IPS DF 6.9 (cell line): ENCODE data around the gene MAS1.
"Not testable (repeated sequence)": the region's sequence is repeated elsewhere in the genome, so short reads cannot be mapped to it uniquely, and the experiment has no call there.

Experiments used
- DNase-seq: peaks from one replicate; pipeline ENCODE4 v3.0.0-alpha.2; 2013; ENCODE audit warnings: low read depth, low spot score
- H3K27ac ChIP-seq: one replicate; pipeline ENCODE4 v1.5.1; 2013; ENCODE audit warnings: low read length, control low read depth
- H3K27me3 ChIP-seq: 2 replicates; pipeline ENCODE4 v1.6.1; 2013; ENCODE audit warnings: mild to moderate bottlenecking, low read length; ENCODE audit not compliant: control insufficient read depth, insufficient read depth
- H3K36me3 ChIP-seq: 2 replicates; pipeline ENCODE4 v1.6.1; 2013; ENCODE audit warnings: low read length; ENCODE audit not compliant: control insufficient read depth, insufficient read depth
- H3K4me1 ChIP-seq: 2 replicates; pipeline ENCODE4 v1.6.1; 2013; ENCODE audit warnings: low read length; ENCODE audit not compliant: control insufficient read depth, insufficient read depth
- H3K4me3 ChIP-seq: 2 replicates; pipeline ENCODE4 v1.5.1; 2013; ENCODE audit warnings: mild to moderate bottlenecking, low read length
- H3K9me3 ChIP-seq: 2 replicates; pipeline ENCODE4 v1.6.1; 2013; ENCODE audit warnings: low read length, inconsistent platforms; ENCODE audit not compliant: control insufficient read depth, insufficient read depth
- WGBS: extraction: QIAGEN DNeasy Blood & Tissue Kit; methylation state at CpG from one replicate; pipeline ENCODE4 v1.1.7; 2013; ENCODE audit warnings: mixed read lengths, missing lambda C conversion rate; ENCODE audit not compliant: insufficient read length, insufficient coverage; 5-methylcytosine and 5-hydroxymethylcytosine counted together

Gene MAS1

DNA sequence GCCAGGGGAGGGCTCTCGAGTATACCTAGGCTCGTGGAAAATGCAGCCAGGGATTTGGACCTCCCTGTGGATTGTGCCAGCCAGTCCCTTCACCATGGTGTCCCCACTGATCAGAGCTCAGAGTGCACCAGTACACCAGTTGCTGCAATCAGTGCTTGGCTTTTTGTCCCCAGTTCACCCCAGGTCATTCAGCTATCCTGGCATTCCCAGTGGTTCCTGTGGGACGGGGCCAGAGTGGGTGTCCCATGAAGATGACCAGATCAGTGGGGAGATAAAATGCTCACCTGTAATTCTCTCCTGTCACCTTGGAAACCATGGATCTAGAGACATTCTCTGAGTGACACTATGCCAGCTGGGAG lies 23.8 kb downstream of the MAS1 start:
- Histone ChIP-seq H3K36me3 (no peaks in the 10 kb centered on the region), H3K27ac (no peak overlapping the region), H3K9me3 (no peaks in the 10 kb centered on the region), H3K4me1 (no peaks in the 10 kb centered on the region; the same call in 1 of the 2 replicates), H3K4me3 (no peak overlapping the region), H3K27me3 (no peaks in the 10 kb centered on the region)
- no CpG with 5 or more reads among the region's 3 CpGs for WGBS
- no peak for DNase-seq

- Histone ChIP-seq H3K27me3 (no peaks in the 10 kb centered on the region), H3K4me1 (no peaks in the 10 kb centered on the region), H3K27ac (no peak overlapping the region), H3K36me3 (no peaks in the 10 kb centered on the region), H3K9me3 (no peaks in the 10 kb centered on the region), H3K4me3 (no peak overlapping the region)
- no CpG with 5 or more reads among the region's 2 CpGs for WGBS
- no peak for DNase-seq
Observed at GRCh38 chr6:159915397-159915796, 24.6 kb downstream of the MAS1 start.

- H3K4me1 ChIP-seq = no peaks in the 10 kb centered on the region
- no peak overlapping the region for H3K4me3 ChIP-seq
- no peaks in the 10 kb centered on the region for H3K9me3 ChIP-seq
- no peaks in the 10 kb centered on the region for H3K27me3 ChIP-seq
- H3K27ac ChIP-seq = no peak overlapping the region
- DNase-seq = no peak
- H3K36me3 ChIP-seq = no peaks in the 10 kb centered on the region
- no CpG with 5 or more reads among the region's 4 CpGs for WGBS
Observed at GRCh38 chr6:159916237-159916636, 25.4 kb downstream of the MAS1 start.

GRCh38 chr6:159916752-159917151 lies 26.0 kb downstream of the MAS1 start:
- WGBS = no CpG with 5 or more reads among the region's 9 CpGs
- no peaks in the 10 kb centered on the region for H3K27me3 ChIP-seq
- no peaks in the 10 kb centered on the region for H3K9me3 ChIP-seq
- H3K36me3 ChIP-seq = no peaks in the 10 kb centered on the region
- DNase-seq = no peak
- no peak overlapping the region for H3K27ac ChIP-seq
- H3K4me1 ChIP-seq = no peaks in the 10 kb centered on the region
- H3K4me3 ChIP-seq = no peak overlapping the region

DNA sequence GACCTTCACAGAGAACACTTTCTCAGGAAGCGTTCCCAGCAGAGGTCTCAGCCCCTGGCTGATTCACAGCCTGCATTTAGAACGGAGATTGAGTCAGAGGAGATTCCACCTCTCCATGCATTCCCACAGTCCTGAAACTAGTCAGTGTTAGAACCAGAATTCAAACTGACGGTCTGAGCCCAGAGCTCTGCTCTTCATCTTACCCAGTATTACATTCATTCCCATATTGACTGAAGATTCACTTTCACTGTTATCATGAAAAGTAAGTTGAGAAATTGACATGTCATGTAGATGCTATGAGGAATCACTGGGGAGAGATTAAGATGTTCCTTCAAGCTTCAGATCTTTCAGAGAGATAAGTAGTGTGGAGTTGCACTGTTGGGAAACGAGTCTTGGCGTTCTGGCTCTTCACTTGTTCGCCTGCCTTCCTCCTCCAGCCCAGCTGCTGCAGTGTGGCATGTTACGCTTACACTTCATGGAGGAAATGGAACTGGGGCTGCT lies 28.3 kb downstream of the MAS1 start:
- H3K4me1 ChIP-seq = no peaks in the 10 kb centered on the region
- no peak for DNase-seq
- no peaks in the 10 kb centered on the region for H3K27me3 ChIP-seq
- H3K9me3 ChIP-seq = no peaks in the 10 kb centered on the region
- WGBS = no CpG with 5 or more reads among the region's 7 CpGs
- no peak overlapping the region for H3K27ac ChIP-seq
- no peaks in the 10 kb centered on the region for H3K36me3 ChIP-seq
- H3K4me3 ChIP-seq = no peak overlapping the region

DNA sequence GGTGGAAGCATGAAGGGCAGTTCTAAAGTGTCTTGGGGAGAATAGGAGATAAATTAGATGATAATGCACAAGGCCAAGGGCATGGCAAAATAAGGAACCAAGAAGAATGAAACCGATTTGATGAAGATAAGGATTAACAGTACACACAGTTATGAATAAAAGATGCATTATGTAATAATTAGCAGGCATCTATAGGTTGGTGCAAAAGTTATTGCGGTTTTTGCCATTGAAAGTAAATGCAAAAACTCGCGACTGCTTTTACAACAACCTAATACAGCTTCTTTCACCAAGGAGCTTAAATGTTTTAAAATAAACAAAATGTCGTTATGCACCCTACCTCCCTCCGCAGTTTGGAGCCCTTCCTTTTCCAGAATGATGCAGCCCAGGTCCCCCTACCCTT lies 29.0 kb downstream of the MAS1 start:
- Histone ChIP-seq H3K36me3 (no peaks in the 10 kb centered on the region), H3K9me3 (no peaks in the 10 kb centered on the region), H3K4me1 (no peaks in the 10 kb centered on the region), H3K4me3 (no peak overlapping the region), H3K27ac (no peak overlapping the region), H3K27me3 (no peaks in the 10 kb centered on the region)
- no CpG with 5 or more reads among the region's 6 CpGs for WGBS
- DNase-seq = no peak

DNA sequence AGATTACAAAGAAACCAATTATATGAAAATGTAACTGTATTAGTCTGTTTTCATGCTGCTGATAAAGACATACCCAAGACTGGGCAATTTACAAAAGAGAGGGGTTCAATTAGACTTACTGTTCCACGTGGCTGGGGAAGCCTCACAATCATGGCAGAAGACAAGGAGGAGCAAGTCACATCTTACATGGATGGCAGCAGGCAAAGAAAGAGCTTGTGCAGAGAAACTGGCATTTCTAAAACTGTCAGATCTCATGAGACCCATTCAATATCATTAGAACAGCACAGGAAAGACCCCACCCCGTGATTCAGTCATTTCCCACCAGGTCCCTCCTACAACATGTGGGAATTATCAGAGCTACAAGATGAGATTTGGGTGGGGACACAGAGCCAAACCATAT lies 33.4 kb downstream of the MAS1 start:
- not testable (repeated sequence) for DNase-seq, H3K27me3 ChIP-seq, H3K4me3 ChIP-seq, H3K36me3 ChIP-seq, H3K27ac ChIP-seq, H3K4me1 ChIP-seq, H3K9me3 ChIP-seq
- no CpG with 5 or more reads among the region's 2 CpGs for WGBS

GRCh38 chr6:159926542-159927203 lies 35.9 kb downstream of the MAS1 start:
- no peaks in the 10 kb centered on the region for H3K27me3 ChIP-seq
- no peak overlapping the region for H3K4me3 ChIP-seq
- no peak overlapping the region for H3K27ac ChIP-seq
- no peaks in the 10 kb centered on the region for H3K36me3 ChIP-seq
- H3K9me3 ChIP-seq = no peaks in the 10 kb centered on the region
- no CpG with 5 or more reads among the region's 5 CpGs for WGBS
- H3K4me1 ChIP-seq = no peaks in the 10 kb centered on the region
- DNase-seq = no peak

GRCh38 chr6:159929819-159930218 lies 39.0 kb downstream of the MAS1 start:
- Histone ChIP-seq H3K4me3 (no peak overlapping the region), H3K27me3 (no peaks in the 10 kb centered on the region), H3K4me1 (no peaks in the 10 kb centered on the region), H3K9me3 (no peaks in the 10 kb centered on the region), H3K36me3 (no peaks in the 10 kb centered on the region), H3K27ac (no peak overlapping the region)
- no CpG with 5 or more reads among the region's 8 CpGs for WGBS
- DNase-seq = no peak

DNA sequence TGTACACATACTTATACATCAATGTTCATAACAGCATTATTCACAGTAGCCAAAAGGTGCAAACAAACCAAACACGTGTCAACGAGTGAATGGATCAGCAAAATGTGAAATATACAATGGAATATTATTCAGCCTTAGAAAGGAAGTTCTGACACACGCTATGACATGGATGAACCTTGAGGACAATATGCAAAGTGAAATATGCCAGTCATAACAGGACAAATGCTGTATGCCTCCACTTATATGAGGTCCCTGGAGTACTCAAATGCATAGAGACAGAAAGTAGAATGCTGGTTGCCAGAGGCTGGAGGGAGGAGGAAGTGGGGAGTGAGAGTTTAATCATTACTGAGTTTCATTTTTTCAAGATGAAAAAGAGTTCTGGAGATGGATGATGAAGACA lies 40.3 kb downstream of the MAS1 start:
- Histone ChIP-seq H3K4me1 (no peaks in the 10 kb centered on the region), H3K36me3 (no peaks in the 10 kb centered on the region), H3K4me3 (no peak overlapping the region), H3K9me3 (no peaks in the 10 kb centered on the region), H3K27me3 (no peaks in the 10 kb centered on the region), H3K27ac (no peak overlapping the region)
- DNase-seq = no peak
- WGBS = no CpG with 5 or more reads among the region's 3 CpGs

DNA sequence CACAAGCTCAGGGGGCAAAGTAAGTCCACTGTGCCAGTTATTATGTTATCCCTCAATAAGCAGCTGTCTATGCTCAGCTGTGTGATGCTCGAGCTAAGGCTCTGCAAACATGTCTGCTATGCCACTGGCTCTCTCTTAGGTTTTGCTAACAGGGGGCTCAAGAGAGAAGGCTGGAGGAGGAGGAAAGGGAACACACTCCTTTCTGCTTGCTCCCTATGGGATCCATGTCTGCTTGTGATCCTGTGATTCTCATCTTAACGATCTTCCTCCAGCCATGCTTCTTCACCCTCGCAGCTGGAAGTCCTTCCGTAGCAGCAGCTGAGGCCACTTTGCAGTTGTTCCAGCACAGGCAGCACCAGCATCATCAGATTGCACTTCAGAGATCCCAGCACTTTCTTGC lies 41.1 kb downstream of the MAS1 start:
- no peaks in the 10 kb centered on the region for H3K4me1 ChIP-seq
- DNase-seq = no peak
- H3K27ac ChIP-seq = no peak overlapping the region
- no peak overlapping the region for H3K4me3 ChIP-seq
- WGBS = no CpG with 5 or more reads among the region's 4 CpGs
- H3K36me3 ChIP-seq = no peaks in the 10 kb centered on the region
- no peaks in the 10 kb centered on the region for H3K27me3 ChIP-seq
- H3K9me3 ChIP-seq = no peaks in the 10 kb centered on the region
